ENCODE measurements around the gene HDAC1. TPM values are rescaled to one million over a fixed set of nuclear protein-coding genes. Genes with fewer than 3 reads are reported as not detected.

HDAC1 gene
- total RNA-seq, 2 experiments from 2014 or later = 259 to 263 TPM

DNA sequence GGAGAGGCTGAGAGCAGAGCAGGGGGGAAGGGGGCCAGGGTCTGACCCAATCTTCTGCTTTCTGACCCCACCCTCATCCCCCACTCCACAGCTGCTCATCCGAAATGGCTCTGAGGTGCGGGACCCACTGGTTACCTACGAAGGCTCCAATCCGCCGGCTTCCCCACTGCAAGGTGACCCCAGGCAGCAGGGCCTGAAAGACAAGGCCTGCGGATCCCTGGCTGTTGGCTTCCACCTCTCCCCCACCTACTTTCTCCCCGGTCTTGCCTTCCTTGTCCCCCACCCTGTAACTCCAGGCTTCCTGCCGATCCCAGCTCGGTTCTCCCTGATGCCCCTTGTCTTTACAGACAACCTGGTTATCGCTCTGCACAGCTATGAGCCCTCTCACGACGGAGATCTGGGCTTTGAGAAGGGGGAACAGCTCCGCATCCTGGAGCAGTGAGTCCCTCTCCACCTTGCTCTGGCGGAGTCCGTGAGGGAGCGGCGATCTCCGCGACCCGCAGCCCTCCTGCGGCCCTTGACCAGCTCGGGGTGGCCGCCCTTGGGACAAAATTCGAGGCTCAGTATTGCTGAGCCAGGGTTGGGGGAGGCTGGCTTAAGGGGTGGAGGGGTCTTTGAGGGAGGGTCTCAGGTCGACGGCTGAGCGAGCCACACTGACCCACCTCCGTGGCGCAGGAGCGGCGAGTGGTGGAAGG lies 17.1 kb upstream of the HDAC1 start:
- no TSS peak for BruUV-seq (replicated peaks)

DNA sequence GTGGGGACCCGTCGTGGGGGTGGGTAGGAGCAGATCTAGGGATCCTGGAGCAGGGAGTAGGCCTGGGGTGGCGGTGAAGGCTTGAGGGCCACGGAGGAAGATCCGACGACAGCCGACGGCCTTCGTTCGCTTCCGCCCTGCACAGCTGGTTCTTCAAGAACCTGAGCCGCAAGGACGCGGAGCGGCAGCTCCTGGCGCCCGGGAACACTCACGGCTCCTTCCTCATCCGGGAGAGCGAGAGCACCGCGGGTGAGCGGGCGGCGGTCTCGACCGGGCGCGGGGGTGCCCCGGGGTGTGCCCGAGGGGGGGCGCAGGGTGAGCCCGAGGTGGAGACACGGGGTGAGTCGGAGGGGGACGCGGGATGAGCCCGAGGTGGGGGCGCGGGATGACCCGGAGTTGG lies 16.5 kb upstream of the HDAC1 start:
- ChIA-PET CTCF (ENCODE audit: unreplicated experiment) (no interaction called here), POLR2A (interaction anchor here (1.0 kb wide), 1 partner anchor 21 kb away, joined by 3 read pairs; no protein-coding TSS in a partner anchor)
- H3K4me2 ChIP-seq (ENCODE audit: low read length) = peak overlapping the region; percentile 80; the same call in 1 of the 2 replicates
- no TSS peak for BruUV-seq (replicated peaks)
- H3K27ac ChIP-seq (ENCODE audit: low read depth, low read length, poor library complexity, severe bottlenecking) = no peak overlapping the region
- H2AFZ ChIP-seq (ENCODE audit: low read length) = no peak overlapping the region
- H3K9me2 ChIP-seq (ENCODE audit: insufficient read depth, low read length) = no peaks in the 10 kb centered on the region
- TF ChIP-seq, protein P1, sequence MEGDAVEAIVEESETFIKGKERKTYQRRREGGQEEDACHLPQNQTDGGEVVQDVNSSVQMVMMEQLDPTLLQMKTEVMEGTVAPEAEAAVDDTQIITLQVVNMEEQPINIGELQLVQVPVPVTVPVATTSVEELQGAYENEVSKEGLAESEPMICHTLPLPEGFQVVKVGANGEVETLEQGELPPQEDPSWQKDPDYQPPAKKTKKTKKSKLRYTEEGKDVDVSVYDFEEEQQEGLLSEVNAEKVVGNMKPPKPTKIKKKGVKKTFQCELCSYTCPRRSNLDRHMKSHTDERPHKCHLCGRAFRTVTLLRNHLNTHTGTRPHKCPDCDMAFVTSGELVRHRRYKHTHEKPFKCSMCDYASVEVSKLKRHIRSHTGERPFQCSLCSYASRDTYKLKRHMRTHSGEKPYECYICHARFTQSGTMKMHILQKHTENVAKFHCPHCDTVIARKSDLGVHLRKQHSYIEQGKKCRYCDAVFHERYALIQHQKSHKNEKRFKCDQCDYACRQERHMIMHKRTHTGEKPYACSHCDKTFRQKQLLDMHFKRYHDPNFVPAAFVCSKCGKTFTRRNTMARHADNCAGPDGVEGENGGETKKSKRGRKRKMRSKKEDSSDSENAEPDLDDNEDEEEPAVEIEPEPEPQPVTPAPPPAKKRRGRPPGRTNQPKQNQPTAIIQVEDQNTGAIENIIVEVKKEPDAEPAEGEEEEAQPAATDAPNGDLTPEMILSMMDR (conservative IDR thresholded peaks at IDR 0.05; ENCODE audit: low read length) = no peak
- no peak for TF ChIP-seq EZH2phosphoT487 (IDR thresholded peaks at IDR 0.05; ENCODE audit: borderline replicate concordance, low read depth, low read length)
- intact Hi-C loops (cut with micrococcal nuclease; ENCODE audit: unreplicated experiment) = no loop called here
- H3K4me3 ChIP-seq (ENCODE audit: low read depth, low read length, poor library complexity, severe bottlenecking) = no peak overlapping the region
- peaks cover 45% of the 10 kb centered on the region for H3K4me1 ChIP-seq (ENCODE audit: insufficient read depth, low read length, poor library complexity, severe bottlenecking)
- H4K20me1 ChIP-seq (ENCODE audit: insufficient read depth, low read length) = no peaks in the 10 kb centered on the region
- DNase-seq (ENCODE audit: low spot score) = no peak
- peaks cover 61% of the 10 kb centered on the region for H3K36me3 ChIP-seq (ENCODE audit: insufficient read depth, low read length)
- no peaks in the 10 kb centered on the region for H3K9me3 ChIP-seq (ENCODE audit: low read length)
- H3K79me2 ChIP-seq (ENCODE audit: insufficient read depth, low read depth, low read length) = peaks cover 26% of the 10 kb centered on the region; the same call in 1 of the 2 replicates

More for the DNA sequence above, 17.1 kb upstream of the HDAC1 start:
- peak overlapping the region; percentile 80 for H3K4me2 ChIP-seq (ENCODE audit: low read length)
- H3K36me3 ChIP-seq (ENCODE audit: insufficient read depth, low read length) = peaks cover 56% of the 10 kb centered on the region
- intact Hi-C loops (cut with micrococcal nuclease; ENCODE audit: unreplicated experiment) = no loop called here
- H2AFZ ChIP-seq (ENCODE audit: low read length) = no peak overlapping the region
- peaks cover 49% of the 10 kb centered on the region for H3K4me1 ChIP-seq (ENCODE audit: insufficient read depth, low read length, poor library complexity, severe bottlenecking)
- no peak for TF ChIP-seq EZH2phosphoT487 (IDR thresholded peaks at IDR 0.05; ENCODE audit: borderline replicate concordance, low read depth, low read length)
- TF ChIP-seq, protein P1 (conservative IDR thresholded peaks at IDR 0.05; ENCODE audit: low read length) = no peak
- H3K9me3 ChIP-seq (ENCODE audit: low read length) = no peaks in the 10 kb centered on the region
- peak overlapping the region; percentile 91 for H3K27ac ChIP-seq (ENCODE audit: low read depth, low read length, poor library complexity, severe bottlenecking)
- H3K9me2 ChIP-seq (ENCODE audit: insufficient read depth, low read length) = no peaks in the 10 kb centered on the region
- no peaks in the 10 kb centered on the region for H4K20me1 ChIP-seq (ENCODE audit: insufficient read depth, low read length)
- peak overlapping the region; percentile 71 for H3K4me3 ChIP-seq (ENCODE audit: low read depth, low read length, poor library complexity, severe bottlenecking)
- POLR2A ChIA-PET = interaction anchor here (1.0 to 1.9 kb wide), 6 partner anchors 9 to 26 kb away, joined by 3 to 9 read pairs (median 6); partner anchors contain the start of gene LCK
- CTCF ChIA-PET (ENCODE audit: unreplicated experiment) = interaction anchor here (0.9 kb wide), 1 partner anchor 21 kb away, joined by 3 read pairs; no protein-coding TSS in a partner anchor
- DNase-seq (ENCODE audit: low spot score) = no peak
- peaks cover 26% of the 10 kb centered on the region; the same call in 1 of the 2 replicates for H3K79me2 ChIP-seq (ENCODE audit: insufficient read depth, low read depth, low read length)
